ENCODE measurements around the gene CNGA1. TPM values are rescaled to one million over a fixed set of nuclear protein-coding genes. Genes with fewer than 3 reads are reported as not detected.

The CNGA1 gene
- total RNA-seq, 1 experiment from 2014 or later: 1.0 TPM

- Mint-ChIP-seq H3K36me3 (ENCODE audit: insufficient read depth in 1 of 3, low read depth in 3 of 3) (peaks cover 4 to 31% (median 23%) of the 10 kb centered on the region in 3 experiments), H3K9me3 (no peaks in the 10 kb centered on the region), H3K4me1 (peaks cover 17 to 24% of the 10 kb centered on the region in 2 experiments), H3K27me3 (ENCODE audit: low read depth) (no peaks in the 10 kb centered on the region), H3K4me3 (no peak overlapping the region), H3K27ac (no peak overlapping the region)
- H2BK12ac ChIP-seq (ENCODE audit: insufficient read length, low read depth, low read length): no peak overlapping the region
- H2AFZ ChIP-seq (ENCODE audit: low read length): no peak overlapping the region
- no peak overlapping the region for H3K14ac ChIP-seq (ENCODE audit: insufficient read depth, low read length)
- H3K4me1 ChIP-seq (ENCODE audit: insufficient read depth, low read length): no peaks in the 10 kb centered on the region; the same call in 1 of the 2 replicates
- no peak overlapping the region for H4K5ac ChIP-seq (ENCODE audit: insufficient read length, low read depth, low read length)
- TF ChIP-seq, protein P1, sequence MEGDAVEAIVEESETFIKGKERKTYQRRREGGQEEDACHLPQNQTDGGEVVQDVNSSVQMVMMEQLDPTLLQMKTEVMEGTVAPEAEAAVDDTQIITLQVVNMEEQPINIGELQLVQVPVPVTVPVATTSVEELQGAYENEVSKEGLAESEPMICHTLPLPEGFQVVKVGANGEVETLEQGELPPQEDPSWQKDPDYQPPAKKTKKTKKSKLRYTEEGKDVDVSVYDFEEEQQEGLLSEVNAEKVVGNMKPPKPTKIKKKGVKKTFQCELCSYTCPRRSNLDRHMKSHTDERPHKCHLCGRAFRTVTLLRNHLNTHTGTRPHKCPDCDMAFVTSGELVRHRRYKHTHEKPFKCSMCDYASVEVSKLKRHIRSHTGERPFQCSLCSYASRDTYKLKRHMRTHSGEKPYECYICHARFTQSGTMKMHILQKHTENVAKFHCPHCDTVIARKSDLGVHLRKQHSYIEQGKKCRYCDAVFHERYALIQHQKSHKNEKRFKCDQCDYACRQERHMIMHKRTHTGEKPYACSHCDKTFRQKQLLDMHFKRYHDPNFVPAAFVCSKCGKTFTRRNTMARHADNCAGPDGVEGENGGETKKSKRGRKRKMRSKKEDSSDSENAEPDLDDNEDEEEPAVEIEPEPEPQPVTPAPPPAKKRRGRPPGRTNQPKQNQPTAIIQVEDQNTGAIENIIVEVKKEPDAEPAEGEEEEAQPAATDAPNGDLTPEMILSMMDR (conservative IDR thresholded peaks at IDR 0.05): no peak
- H3K79me2 ChIP-seq (ENCODE audit: insufficient read depth, low read length): no peaks in the 10 kb centered on the region
- H4K91ac ChIP-seq (ENCODE audit: insufficient read length, low read depth, low read length): no peak overlapping the region
- H3K4ac ChIP-seq (ENCODE audit: low read depth, low read length): no peak overlapping the region
- no peaks in the 10 kb centered on the region for H3K79me1 ChIP-seq (ENCODE audit: insufficient read depth, low read depth, low read length, poor library complexity, severe bottlenecking)
- no peak overlapping the region for H2BK15ac ChIP-seq (ENCODE audit: low read depth, low read length)
- H4K8ac ChIP-seq (replicated peaks; ENCODE audit: insufficient read length, low read depth, low read length): no peak overlapping the region
- no peaks in the 10 kb centered on the region for H3K9me3 ChIP-seq (ENCODE audit: control insufficient read depth, low read depth, low read length)
- H3K27me3 ChIP-seq (ENCODE audit: insufficient read depth, low read length): no peaks in the 10 kb centered on the region
- H4K20me1 ChIP-seq (ENCODE audit: control insufficient read depth, insufficient read depth, insufficient read length): no peaks in the 10 kb centered on the region
- H3K56ac ChIP-seq (ENCODE audit: insufficient read length, low read depth, low read length): no peak overlapping the region
- H3K27ac ChIP-seq (ENCODE audit: insufficient read length, low read depth, low read length): no peak overlapping the region
- H2BK20ac ChIP-seq (ENCODE audit: low read depth, low read length, poor library complexity, severe bottlenecking): no peak overlapping the region
- H3K23me2 ChIP-seq (ENCODE audit: insufficient read length, low read depth, low read length, poor library complexity, severe bottlenecking): no peaks in the 10 kb centered on the region
- H2AK5ac ChIP-seq (ENCODE audit: insufficient read length, low read length): no peak overlapping the region
- DNase-seq: no peak
- no peak overlapping the region for H3T11ph ChIP-seq (ENCODE audit: low read length)
- no peak overlapping the region for H3K4me2 ChIP-seq (ENCODE audit: insufficient read depth, insufficient read length, low read length)
- no CpG with 5 or more reads among the region's 2 CpGs for WGBS (ENCODE audit: extremely low coverage, insufficient read length, low lambda C conversion rate)
- H2BK5ac ChIP-seq (ENCODE audit: insufficient read length, low read length): no peak overlapping the region
- H2BK120ac ChIP-seq (ENCODE audit: low read depth, low read length, poor library complexity, severe bottlenecking): no peak overlapping the region
- no peak overlapping the region for H3K9ac ChIP-seq (ENCODE audit: extremely low read depth, insufficient read length, low read length)
- no peak overlapping the region for H3K18ac ChIP-seq (ENCODE audit: insufficient read length, low read depth, low read length)
- no peak overlapping the region for H3K23ac ChIP-seq (ENCODE audit: insufficient read length, low read depth, low read length)
These were observed 22.2 kb upstream of the CNGA1 start for GRCh38 chr4:48038666-48039065.
